LHCN-M2 (cell line): ENCODE results near the gene SLC22A1. TPM values are rescaled to one million over a fixed set of nuclear protein-coding genes. Genes with fewer than 3 reads are reported as not detected.

Experiments
- total RNA-seq: library from RNA; depleted of rRNA; stranded (reverse); fragments of >200 nt; gene quantifications from 2 replicates; pipeline ENCODE4 v1.2.3, GENCODE V29; 2014; rRNA removed

SLC22A1 gene
- total RNA-seq, 1 experiment from 2014 or later = 0.17 TPM

Other genes starting within 250 kb of the SLC22A1 start
- not detected in 2 replicates for gene MAS1, start 230.8 kb upstream of the SLC22A1 start, total RNA-seq
- gene IGF2R, start 152.7 kb upstream of the SLC22A1 start, total RNA-seq = 42.5 and 50.5 TPM in 2 replicates
- gene SLC22A2, start 137.0 kb downstream of the SLC22A1 start, total RNA-seq = not detected in 2 replicates
- 0.06 TPM in 1 of 2 replicates, not detected in the other for gene SLC22A3, start 226.6 kb downstream of the SLC22A1 start, total RNA-seq